ENCODE measurements around the gene AP1M1. TPM values are rescaled to one million over a fixed set of nuclear protein-coding genes. Genes with fewer than 3 reads are reported as not detected.

The AP1M1 gene
- total and polyA plus RNA-seq, 2 donors (not counting 1 experiment from before 2014, with no cell fraction given) = 94.4 to 113 TPM

GRCh38 chr19:16233836-16234551 lies 36.3 kb downstream of the AP1M1 start:
- Histone ChIP-seq H4K20me1 (ENCODE audit: control insufficient read depth, extremely low read depth, insufficient read depth, low read length) (no peaks in the 10 kb centered on the region), H2AFZ (ENCODE audit: low read length) (no peak overlapping the region), H3K79me2 (ENCODE audit: control insufficient read depth, insufficient read depth, low read length) (no peaks in the 10 kb centered on the region), H3K4me2 (ENCODE audit: extremely low read depth, insufficient read depth, low read length) (no peak overlapping the region), H3K4me1 (ENCODE audit: control insufficient read depth, extremely low read depth, insufficient read depth, low read length) (no peaks in the 10 kb centered on the region), H3K9me3 (ENCODE audit: control insufficient read depth, insufficient read depth, low read depth, low read length) (no peaks in the 10 kb centered on the region), H3K27me3 (ENCODE audit: control insufficient read depth, insufficient read depth, low read length) (no peaks in the 10 kb centered on the region), H3K36me3 (ENCODE audit: control insufficient read depth, insufficient read depth, low read length) (peaks cover 35% of the 10 kb centered on the region), H3K27ac (ENCODE audit: insufficient read depth, low read length) (no peak overlapping the region), H3K9ac (ENCODE audit: insufficient read depth, low read length) (no peak overlapping the region), H3K4me3 (replicated peaks in 1 of 4; ENCODE audit: control extremely low read depth in 1 of 4, insufficient read depth in 1 of 4, low read depth in 3 of 4, low read length in 4 of 4) (no peak overlapping the region)
- peak in 1 of 2 donors; percentile 9 for DNase-seq (ENCODE audit: low read depth in 2 of 2)
- TF ChIP-seq EZH2 (IDR thresholded peaks at IDR 0.05; ENCODE audit: low read length, missing control alignments) = no peak

- Histone ChIP-seq H2AFZ (ENCODE audit: low read length) (no peak overlapping the region), H3K4me1 (ENCODE audit: control insufficient read depth, extremely low read depth, insufficient read depth, low read length) (no peaks in the 10 kb centered on the region), H3K4me2 (ENCODE audit: extremely low read depth, insufficient read depth, low read length) (no peak overlapping the region), H3K4me3 (replicated peaks in 1 of 4; ENCODE audit: control extremely low read depth in 1 of 4, insufficient read depth in 1 of 4, low read depth in 3 of 4, low read length in 4 of 4) (no peak overlapping the region), H3K79me2 (ENCODE audit: control insufficient read depth, insufficient read depth, low read length) (no peaks in the 10 kb centered on the region), H3K27ac (ENCODE audit: insufficient read depth, low read length) (no peak overlapping the region), H3K9ac (ENCODE audit: insufficient read depth, low read length) (no peak overlapping the region), H3K27me3 (ENCODE audit: control insufficient read depth, insufficient read depth, low read length) (no peaks in the 10 kb centered on the region), H3K36me3 (ENCODE audit: control insufficient read depth, insufficient read depth, low read length) (peaks cover 31% of the 10 kb centered on the region), H3K9me3 (ENCODE audit: control insufficient read depth, insufficient read depth, low read depth, low read length) (no peaks in the 10 kb centered on the region), H4K20me1 (ENCODE audit: control insufficient read depth, extremely low read depth, insufficient read depth, low read length) (no peaks in the 10 kb centered on the region)
- no peak for TF ChIP-seq CTCF (conservative IDR thresholded peaks at IDR 0.05 in 1 of 2, IDR thresholded peaks at IDR 0.05 in 1 of 2; ENCODE audit: low read depth in 1 of 2, low read length in 2 of 2)
- TF ChIP-seq EZH2 (IDR thresholded peaks at IDR 0.05; ENCODE audit: low read length, missing control alignments) = no peak
- DNase-seq (ENCODE audit: low read depth in 2 of 2) = no peak
These were observed 37.1 kb downstream of the AP1M1 start for GRCh38 chr19:16234552-16235445.

GRCh38 chr19:16235811-16236652 lies 38.3 kb downstream of the AP1M1 start:
- Histone ChIP-seq H3K4me3 (replicated peaks in 1 of 4; ENCODE audit: control extremely low read depth in 1 of 4, insufficient read depth in 1 of 4, low read depth in 3 of 4, low read length in 4 of 4) (no peak overlapping the region), H2AFZ (ENCODE audit: low read length) (no peak overlapping the region), H3K9ac (ENCODE audit: insufficient read depth, low read length) (no peak overlapping the region), H4K20me1 (ENCODE audit: control insufficient read depth, extremely low read depth, insufficient read depth, low read length) (no peaks in the 10 kb centered on the region), H3K9me3 (ENCODE audit: control insufficient read depth, insufficient read depth, low read depth, low read length) (no peaks in the 10 kb centered on the region), H3K36me3 (ENCODE audit: control insufficient read depth, insufficient read depth, low read length) (peaks cover 30% of the 10 kb centered on the region), H3K79me2 (ENCODE audit: control insufficient read depth, insufficient read depth, low read length) (no peaks in the 10 kb centered on the region), H3K4me1 (ENCODE audit: control insufficient read depth, extremely low read depth, insufficient read depth, low read length) (no peaks in the 10 kb centered on the region), H3K4me2 (ENCODE audit: extremely low read depth, insufficient read depth, low read length) (no peak overlapping the region), H3K27ac (ENCODE audit: insufficient read depth, low read length) (no peak overlapping the region), H3K27me3 (ENCODE audit: control insufficient read depth, insufficient read depth, low read length) (no peaks in the 10 kb centered on the region)
- DNase-seq (ENCODE audit: low read depth in 2 of 2) = no peak
- TF ChIP-seq EZH2 (IDR thresholded peaks at IDR 0.05; ENCODE audit: low read length, missing control alignments) (no peak), CTCF (conservative IDR thresholded peaks at IDR 0.05 in 1 of 2, IDR thresholded peaks at IDR 0.05 in 1 of 2; ENCODE audit: low read depth in 1 of 2, low read length in 2 of 2) (no peak)

All from fibroblast of lung (primary cell).